AG04449 (cell line): ENCODE measurements around the gene CSTA.

Experiments
- CTCF ChIA-PET: fragments of 350-600 bp; formaldehyde crosslinking; extraction: SDS; loops from one replicate; lab custom pipeline; 2021; ENCODE audit warnings: antibody characterized with exemption; lab: Yijun Ruan, JAX
- POLR2A ChIA-PET: fragments of 400-600, 350-600 bp; formaldehyde crosslinking; extraction: SDS; loops from one replicate; lab custom pipeline; 2020; ENCODE audit warnings: antibody characterized with exemption, inconsistent platforms; lab: Yijun Ruan, JAX
- DNase-seq: peaks from one replicate; pipeline ENCODE4 v3.0.0-alpha.2; 2010; ENCODE audit warnings: low read depth, low spot score
- H3K4me3 ChIP-seq: 2 replicates; pipeline ENCODE4 v1.5.1; 2011; ENCODE audit warnings: low read depth, mild to moderate bottlenecking, control low read depth, low read length
- CTCF ChIP-seq: IDR thresholded peaks from one replicate; pipeline ENCODE4 v1.5.1; 2011; ENCODE audit warnings: mild to moderate bottlenecking, moderate library complexity, low read length, control low read depth, inconsistent platforms; ENCODE audit not compliant: insufficient read depth; ENCODE audit errors: missing control alignments

CSTA gene

GRCh38 chr3:122382888-122383666, 58.0 kb downstream of the CSTA start, which contains the start of gene MIX23:
TSS of gene MIX23 (minus strand) at chr3:122383231. CDS start at chr3:122383224, 7 bp downstream.
- peak; percentile 21 for DNase-seq
- no peak for TF ChIP-seq CTCF
- CTCF ChIA-PET, result interaction anchor here (0.8 to 3.9 kb wide), 3 partner anchors 10 to 843 kb away, joined by 3 to 47 read pairs (median 3); no protein-coding TSS in a partner anchor
- peak within 1 kb of the TSS; percentile 78 for H3K4me3 ChIP-seq
- POLR2A ChIA-PET, result interaction anchor here (0.6 kb wide), 1 partner anchor 11 kb away, joined by 3 read pairs; no protein-coding TSS in a partner anchor

- POLR2A ChIA-PET, result interaction anchor here (1.0 kb wide), 5 partner anchors 9 to 295 kb away, joined by 3 to 9 read pairs (median 5); no protein-coding TSS in a partner anchor
- peak within 1 kb of the TSS; percentile 78 for H3K4me3 ChIP-seq
- peak; percentile 36 for DNase-seq
- TF ChIP-seq CTCF, result peak; percentile 73
- CTCF ChIA-PET, result interaction anchor here (0.6 to 3.9 kb wide), 16 partner anchors 9 to 844 kb away, joined by 3 to 47 read pairs (median 4); partner anchors contain the start of gene WDR5B
Measured at GRCh38 chr3:122383771-122384697, 59.0 kb downstream of the CSTA start, which contains the start of gene FAM162A. TSS of gene FAM162A (plus strand) at chr3:122384182. CDS start at chr3:122384266, 84 bp downstream.

GRCh38 chr3:122387709-122388108, 62.7 kb downstream of the CSTA start:
- no peak for TF ChIP-seq CTCF
- DNase-seq, result no peak
- H3K4me3 ChIP-seq, result no peak overlapping the region
- POLR2A ChIA-PET, result no interaction called here
- CTCF ChIA-PET, result no interaction called here

- ChIA-PET POLR2A (no interaction called here), CTCF (interaction anchor here (1.3 to 6.2 kb wide), 3 partner anchors 10 to 289 kb away, joined by 4 to 71 read pairs (median 6); partner anchors contain the start of gene PARP14)
- no peak for TF ChIP-seq CTCF
- no peak for DNase-seq
- no peak overlapping the region for H3K4me3 ChIP-seq
Measured at GRCh38 chr3:122389197-122389596, 64.1 kb downstream of the CSTA start.

- ChIA-PET POLR2A (no interaction called here), CTCF (interaction anchor here (1.3 to 6.2 kb wide), 3 partner anchors 10 to 289 kb away, joined by 4 to 71 read pairs (median 6); partner anchors contain the start of gene PARP14)
- DNase-seq, result no peak
- TF ChIP-seq CTCF, result no peak
- no peak overlapping the region for H3K4me3 ChIP-seq
Measured at GRCh38 chr3:122389892-122390291, 64.8 kb downstream of the CSTA start.
